HepG2 (cell line): ENCODE measurements around the gene ABCC8. TPM values are rescaled to one million over a fixed set of nuclear protein-coding genes. Genes with fewer than 3 reads are reported as not detected.

Experiments used
- CREBL2 ChIP-seq: sonication (generic); formaldehyde crosslinking; IDR thresholded peaks from 2 replicates; pipeline ENCODE4 v1.8.1; 2023; ENCODE audit warnings: missing genetic modification reagents, mild to moderate bottlenecking, borderline replicate concordance
- E2F5 ChIP-seq: sonication (generic); formaldehyde crosslinking; conservative IDR thresholded peaks from 2 replicates; pipeline ENCODE4 v1.4.0; 2020; ENCODE audit warnings: missing genetic modification reagents
- GABPA ChIP-seq, 2 experiments: IDR thresholded peaks; 2 replicates each; pipeline ENCODE4 v1.6.1; 2011 to 2016; ENCODE audit warnings: low read depth in 2 of 2, low read length in 1 of 2, missing biosample characterization in 1 of 2, missing genetic modification characterization in 1 of 2
- HINFP ChIP-seq: sonication (generic); formaldehyde crosslinking; IDR thresholded peaks from 2 replicates; pipeline ENCODE4 v1.4.0; 2020; ENCODE audit warnings: low read depth, mild to moderate bottlenecking, missing genetic modification reagents
- HNRNPL ChIP-seq: fragments of 200-400 bp; formaldehyde crosslinking; IDR thresholded peaks from 2 replicates; pipeline ENCODE4 v1.6.1; 2017; ENCODE audit warnings: mild to moderate bottlenecking, low read depth, low read length
- LRRFIP1 ChIP-seq: sonication (generic); formaldehyde crosslinking; conservative IDR thresholded peaks from 2 replicates; pipeline ENCODE4 v1.4.0; 2020; ENCODE audit warnings: missing genetic modification reagents
- NR0B2 ChIP-seq: sonication (generic); formaldehyde crosslinking; IDR thresholded peaks from 2 replicates; pipeline ENCODE4 v1.4.0; 2020; ENCODE audit warnings: mild to moderate bottlenecking, missing genetic modification reagents
- ZBTB14 ChIP-seq: sonication (generic); formaldehyde crosslinking; IDR thresholded peaks from 2 replicates; pipeline ENCODE4 v1.4.0; 2020; ENCODE audit warnings: missing genetic modification reagents
- ZNF142 ChIP-seq: sonication (generic); formaldehyde crosslinking; IDR thresholded peaks from 2 replicates; pipeline ENCODE4 v1.4.0; 2020; ENCODE audit warnings: missing genetic modification reagents
- ZNF331 ChIP-seq: sonication (generic); formaldehyde crosslinking; IDR thresholded peaks from 2 replicates; pipeline ENCODE4 v1.4.0; 2020; ENCODE audit warnings: missing genetic modification reagents
- ZNF362 ChIP-seq: sonication (generic); formaldehyde crosslinking; IDR thresholded peaks from 2 replicates; pipeline ENCODE4 v1.4.0; 2020; ENCODE audit warnings: missing genetic modification reagents, mild to moderate bottlenecking, borderline replicate concordance
- polyA plus RNA-seq, 8 experiments: library from polyadenylated mRNA; depleted of rRNA in 3 of 8; stranded (reverse) in 7 of 8; unstranded in 1 of 8; fragments of >200 nt; fragmentation: Illumina TruSeq in 4 of 8; extraction: Trizol in 4 of 8; gene quantifications; 2 replicates each; pipeline versions ENCODE4 v1.2.1 to v1.2.3, GENCODE V29; 2011 to 2016; ENCODE audit warnings: low read depth in 4 of 8, missing spikeins in 1 of 8, mixed read lengths in 1 of 8; ENCODE audit not compliant: insufficient read depth in 1 of 8
- total RNA-seq, 5 experiments: library from RNA; depleted of rRNA; stranded (reverse); fragments of >200 nt; fragmentation: Illumina TruSeq; extraction: Trizol; gene quantifications; 2 replicates each; pipeline ENCODE4 v1.2.3, GENCODE V29; 2016; ENCODE audit warnings: low read depth in 1 of 5

The ABCC8 gene
- total and polyA plus RNA-seq, 2 of the 13 experiments (the other 11 are each of a cell fraction or from before 2014, with no cell fraction given), result not detected

- peak; percentile 65; the same call in 1 of the 2 replicates for TF ChIP-seq ZNF331 (CRISPR knock-in tag)
- TF ChIP-seq CREBL2 (CRISPR knock-in tag), result no peak
- TF ChIP-seq E2F5 (CRISPR knock-in tag), result no peak; the same call in 1 of the 2 replicates
- TF ChIP-seq ZNF362 (CRISPR knock-in tag), result peak; percentile 61; the same call in 1 of the 2 replicates
- TF ChIP-seq LRRFIP1, result no peak
- TF ChIP-seq HNRNPL, result no peak
- peak; percentile 97 for TF ChIP-seq NR0B2 (CRISPR knock-in tag)
- no peak for TF ChIP-seq ZBTB14 (CRISPR knock-in tag)
- no peak for TF ChIP-seq ZNF142 (CRISPR knock-in tag)
- TF ChIP-seq HINFP (CRISPR knock-in tag), result peak; percentile 86; the same call in 1 of the 2 replicates
- TF ChIP-seq GABPA (IDR thresholded peaks at IDR 0.05; ENCODE audit: low read depth, low read length), result peak; percentile 59
- TF ChIP-seq GABPA (CRISPR knock-in tag; IDR thresholded peaks at IDR 0.05; ENCODE audit: low read depth), result no peak
Measured at GRCh38 chr11:17352950-17353820, 123.5 kb downstream of the ABCC8 start (continued).
